Kidney (tissue), 14 donors: ENCODE results near the gene RNF212B. TPM values are rescaled to one million over a fixed set of nuclear protein-coding genes. Genes with fewer than 3 reads are reported as not detected.

Experiments
- DNase-seq, 5 donors: peaks; one replicate each; pipeline ENCODE4 v3.0.0-alpha.2; 2013 to 2020
- FAIRE-seq: peaks from 2 replicates; lab custom pipeline; 2012; peaks lifted over from hg19 to GRCh38; lab: Jason Lieb, UNC
- H3K27ac ChIP-seq, 2 donors: one replicate each; pipeline ENCODE4 v1.7.0; 2013; ENCODE audit warnings: low read depth in 2 of 2, low read length in 2 of 2, inconsistent platforms in 1 of 2
- H3K27me3 ChIP-seq: one replicate; pipeline ENCODE4 v1.7.1; 2013; ENCODE audit warnings: low read length, inconsistent platforms; ENCODE audit not compliant: control insufficient read depth, insufficient read depth
- H3K36me3 ChIP-seq, 3 donors: one replicate each; pipeline versions ENCODE4 v1.7.0 to v1.7.1; 2013; ENCODE audit warnings: low read length in 3 of 3, control low read depth in 1 of 3, inconsistent platforms in 1 of 3; ENCODE audit not compliant: insufficient read depth in 3 of 3, control insufficient read depth in 2 of 3
- H3K4me1 ChIP-seq, 3 donors: one replicate each; pipeline versions ENCODE4 v1.7.0 to v1.7.1; 2013; ENCODE audit warnings: low read length in 3 of 3, inconsistent platforms in 1 of 3, low read depth in 1 of 3; ENCODE audit not compliant: control insufficient read depth in 2 of 3, insufficient read depth in 2 of 3
- H3K4me3 ChIP-seq, 3 donors: one replicate each; pipeline versions ENCODE4 v1.7.0 to v1.8.1; 2013; ENCODE audit warnings: low read length in 3 of 3, control low read depth in 1 of 3, inconsistent platforms in 1 of 3
- H3K9ac ChIP-seq, 3 donors: one replicate each; pipeline versions ENCODE4 v1.7.0 to v1.7.1; 2013; ENCODE audit warnings: low read length in 3 of 3, control low read depth in 1 of 3, inconsistent platforms in 1 of 3
- H3K9me3 ChIP-seq, 3 donors: one replicate each; pipeline versions ENCODE4 v1.7.0 to v1.7.1; 2013; ENCODE audit warnings: low read length in 3 of 3, control low read depth in 1 of 3, inconsistent platforms in 1 of 3; ENCODE audit not compliant: control insufficient read depth in 2 of 3, insufficient read depth in 1 of 3
- intact Hi-C: fragments of 100-400 bp; cut with DNase I; formaldehyde crosslinking; loops from one replicate; pipeline ENCODE4 v1.11.1; 2022
- polyA plus RNA-seq: library from polyadenylated mRNA; stranded (reverse); fragments of 350-450 nt; fragmentation: Illumina TruSeq; extraction: RNeasy Lipid Tissue Mini Kit (QIAGEN cat#74804); gene quantifications from one replicate; pipeline ENCODE4 v1.2.3, GENCODE V29; 2014; ENCODE audit warnings: low read depth, low replicate concordance; ENCODE audit not compliant: insufficient read depth
- total RNA-seq: library from RNA; stranded (reverse); fragmentation: NEBNext Ultra II Directional; extraction: Animal tissue kit (Norgen Biotek cat#: 25700); gene quantifications from one replicate; pipeline ENCODE4 v1.2.1, GENCODE V29; 2021
- TF ChIP-seq, protein P1 (sequence below): IDR thresholded peaks from 3 replicates; pipeline ENCODE4 v1.5.1; 2012; ENCODE audit warnings: mild to moderate bottlenecking, moderate library complexity, borderline replicate concordance; ENCODE audit not compliant: insufficient read depth; ENCODE audit errors: extremely low read depth
- donor health status: control.
- donor health status: control.
- donor health status: control.
- donor health status: control.
- donor health status: control.
- donor health status: DM: yes; HTN: yes; CAD: no.
- donor health status: Normal renal cell carcinoma (clear cell type).

RNF212B gene
- total and polyA plus RNA-seq, 2 donors from 2014 or later = 2.8 TPM; not detected in 1

DNA sequence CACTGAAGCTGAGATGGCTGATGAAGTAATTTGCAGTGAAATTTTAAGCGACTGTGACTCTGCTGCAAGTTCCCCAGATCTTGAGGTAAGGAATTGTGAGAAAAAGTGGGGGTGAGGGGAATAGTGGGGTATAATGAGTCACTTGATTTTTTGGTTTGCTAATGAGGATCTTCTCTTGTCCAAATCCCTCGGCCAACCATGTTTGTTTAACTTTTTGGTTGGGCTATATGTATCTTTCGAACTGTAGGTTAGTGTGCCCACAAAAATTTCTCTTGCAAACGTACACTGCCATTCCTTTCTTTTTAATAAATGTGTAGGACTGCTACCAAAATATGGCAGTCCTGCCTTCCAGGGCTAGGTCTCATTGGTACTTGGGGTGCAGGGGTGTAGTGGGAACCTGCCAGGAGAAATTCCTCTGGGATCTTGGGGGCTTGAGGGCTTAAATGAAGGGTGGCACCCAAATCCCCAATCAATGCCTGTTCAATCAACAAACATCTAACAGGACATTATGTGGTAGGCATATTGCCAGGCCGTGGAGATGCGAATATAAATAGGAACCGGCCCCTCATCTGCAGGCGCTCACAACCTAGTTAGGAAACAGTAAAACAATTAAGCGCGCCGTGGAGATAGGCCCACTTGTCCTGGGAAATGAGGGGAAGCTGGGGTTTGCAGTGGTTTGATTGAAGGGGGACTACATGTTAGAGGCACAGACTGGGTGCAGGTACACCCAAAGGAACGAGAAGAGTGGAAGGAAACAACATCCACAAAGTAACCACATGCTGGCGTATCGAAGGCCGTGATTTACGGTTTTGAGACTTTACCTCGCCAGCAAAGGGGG lies 82.2 kb downstream of the RNF212B start:
- TF ChIP-seq, protein P1, sequence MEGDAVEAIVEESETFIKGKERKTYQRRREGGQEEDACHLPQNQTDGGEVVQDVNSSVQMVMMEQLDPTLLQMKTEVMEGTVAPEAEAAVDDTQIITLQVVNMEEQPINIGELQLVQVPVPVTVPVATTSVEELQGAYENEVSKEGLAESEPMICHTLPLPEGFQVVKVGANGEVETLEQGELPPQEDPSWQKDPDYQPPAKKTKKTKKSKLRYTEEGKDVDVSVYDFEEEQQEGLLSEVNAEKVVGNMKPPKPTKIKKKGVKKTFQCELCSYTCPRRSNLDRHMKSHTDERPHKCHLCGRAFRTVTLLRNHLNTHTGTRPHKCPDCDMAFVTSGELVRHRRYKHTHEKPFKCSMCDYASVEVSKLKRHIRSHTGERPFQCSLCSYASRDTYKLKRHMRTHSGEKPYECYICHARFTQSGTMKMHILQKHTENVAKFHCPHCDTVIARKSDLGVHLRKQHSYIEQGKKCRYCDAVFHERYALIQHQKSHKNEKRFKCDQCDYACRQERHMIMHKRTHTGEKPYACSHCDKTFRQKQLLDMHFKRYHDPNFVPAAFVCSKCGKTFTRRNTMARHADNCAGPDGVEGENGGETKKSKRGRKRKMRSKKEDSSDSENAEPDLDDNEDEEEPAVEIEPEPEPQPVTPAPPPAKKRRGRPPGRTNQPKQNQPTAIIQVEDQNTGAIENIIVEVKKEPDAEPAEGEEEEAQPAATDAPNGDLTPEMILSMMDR = no peak
- no peaks in the 10 kb centered on the region for H3K27me3 ChIP-seq
- intact Hi-C loops = no loop called here
- peak overlapping the region; percentile 92 to 98 for H3K27ac ChIP-seq
- H3K4me1 ChIP-seq = peaks cover 3 to 19% (median 16%) of the 10 kb centered on the region in 3 donors
- H3K36me3 ChIP-seq = peaks cover 9 to 24% (median 10%) of the 10 kb centered on the region in 3 donors
- peak overlapping the region; percentile 73 to 84 (median 77) for H3K4me3 ChIP-seq
- H3K9me3 ChIP-seq = no peaks in the 10 kb centered on the region
- FAIRE-seq (no peak), DNase-seq (no peak)
- peak overlapping the region in 2 of 3 donors; percentile 75 to 80 for H3K9ac ChIP-seq

DNA sequence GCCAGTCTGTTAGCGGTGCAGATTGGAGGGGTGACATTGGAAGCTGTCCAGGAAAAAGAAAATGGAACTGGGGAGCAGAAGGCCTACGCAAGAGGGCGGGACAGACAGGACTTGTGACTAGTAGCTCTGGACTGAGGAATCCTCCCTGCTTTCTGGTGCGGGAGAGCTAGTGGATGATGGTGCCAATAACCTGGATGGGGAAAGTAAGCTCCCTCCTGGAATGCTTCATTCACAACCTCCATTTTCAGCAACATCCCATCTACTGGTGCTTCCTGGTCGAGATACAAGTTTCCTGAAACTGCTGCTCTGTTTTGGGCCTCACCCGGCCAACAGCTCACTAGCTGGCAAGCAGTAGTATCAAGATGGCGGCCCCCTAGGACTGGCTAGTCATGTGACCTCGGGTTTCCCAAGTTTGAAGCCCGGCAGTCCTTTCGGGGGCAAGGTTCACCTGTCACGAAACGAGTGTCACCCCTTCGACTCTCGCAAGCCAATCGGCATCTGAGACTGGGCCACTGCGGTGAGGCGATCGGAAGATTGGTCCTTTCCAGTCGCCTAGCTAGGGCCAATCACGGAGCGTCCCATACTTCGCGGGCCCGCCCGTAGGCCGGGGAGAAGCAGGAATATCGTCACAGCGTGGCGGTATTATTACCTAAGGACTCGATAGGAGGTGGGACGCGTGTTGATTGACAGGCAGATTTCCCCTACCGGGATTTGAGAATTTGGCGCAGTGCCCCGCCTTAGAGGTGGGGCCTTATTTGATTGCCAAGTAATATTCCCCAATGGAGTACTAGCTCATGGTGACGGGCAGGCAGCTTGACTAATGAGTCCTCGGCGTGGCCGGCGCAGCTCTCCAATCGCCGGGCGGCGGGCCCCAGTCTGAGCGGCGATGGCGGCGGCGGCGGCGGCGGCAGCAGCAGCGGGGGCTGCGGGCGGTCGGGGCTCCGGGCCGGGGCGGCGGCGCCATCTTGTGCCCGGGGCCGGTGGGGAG lies 83.1 kb downstream of the RNF212B start, which contains the start of gene PABPN1:
Gene PABPN1 (plus strand): TSS at position 874 of the 988 bp plus-strand sequence. CDS start 13 bp downstream, at position 887.
- H3K4me3 ChIP-seq = peak within 1 kb of the TSS; percentile 89 to 100 (median 96)
- peak within 1 kb of the TSS; percentile 84 to 98 (median 95) for H3K9ac ChIP-seq
- H3K27ac ChIP-seq = peak within 1 kb of the TSS; percentile 92 to 98
- no peaks in the 10 kb centered on the region for H3K27me3 ChIP-seq
- H3K9me3 ChIP-seq = no peaks in the 10 kb centered on the region
- peak; percentile 99 to 100 (median 100) for DNase-seq
- peaks cover 3 to 19% (median 16%) of the 10 kb centered on the region in 3 donors for H3K4me1 ChIP-seq
- TF ChIP-seq, protein P1 = peak; percentile 3
- peak; percentile 98 for FAIRE-seq
- intact Hi-C loops = no loop called here
- H3K36me3 ChIP-seq = peaks cover 9 to 25% (median 10%) of the 10 kb centered on the region in 3 donors

DNA sequence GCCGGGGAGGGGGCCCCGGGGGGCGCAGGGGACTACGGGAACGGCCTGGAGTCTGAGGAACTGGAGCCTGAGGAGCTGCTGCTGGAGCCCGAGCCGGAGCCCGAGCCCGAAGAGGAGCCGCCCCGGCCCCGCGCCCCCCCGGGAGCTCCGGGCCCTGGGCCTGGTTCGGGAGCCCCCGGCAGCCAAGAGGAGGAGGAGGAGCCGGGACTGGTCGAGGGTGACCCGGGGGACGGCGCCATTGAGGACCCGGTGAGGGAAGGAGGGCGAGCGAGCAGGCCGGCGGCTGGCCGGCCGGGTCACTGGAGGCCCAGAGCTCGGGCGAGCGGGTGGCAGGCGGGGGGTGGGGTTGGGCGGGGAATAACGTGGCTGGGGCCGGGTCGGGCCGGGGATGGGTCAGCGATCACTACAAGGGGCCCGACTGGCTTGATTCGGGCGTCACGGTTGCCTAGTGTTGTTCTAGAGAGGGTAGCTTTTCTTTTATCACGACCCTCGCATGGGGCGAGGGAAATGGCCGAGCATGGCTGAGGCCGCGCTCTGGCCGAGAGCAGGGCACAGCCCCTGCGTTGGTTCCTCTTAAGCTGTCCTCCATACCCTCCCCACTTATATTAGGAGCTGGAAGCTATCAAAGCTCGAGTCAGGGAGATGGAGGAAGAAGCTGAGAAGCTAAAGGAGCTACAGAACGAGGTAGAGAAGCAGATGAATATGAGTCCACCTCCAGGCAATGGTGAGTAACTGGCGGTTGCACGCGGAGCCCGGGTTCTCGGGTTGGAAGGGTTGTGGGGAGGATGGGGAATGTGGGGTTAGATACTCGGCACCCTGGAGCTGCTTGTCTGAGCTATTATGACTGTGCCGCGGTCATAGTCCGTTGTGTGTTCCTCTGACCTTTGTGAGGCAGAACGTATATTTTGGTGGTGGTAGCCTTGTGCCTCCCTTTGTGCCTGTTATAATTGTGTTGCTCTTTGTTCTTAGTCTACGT lies 84.1 kb downstream of the RNF212B start:
- DNase-seq = peak; percentile 59 to 89 (median 60)
- Histone ChIP-seq H3K9me3 (no peaks in the 10 kb centered on the region), H3K27ac (peak overlapping the region; percentile 86 to 92), H3K4me1 (peaks cover 3 to 19% (median 16%) of the 10 kb centered on the region in 3 donors), H3K36me3 (peaks cover 9 to 25% (median 10%) of the 10 kb centered on the region in 3 donors), H3K4me3 (peak overlapping the region; percentile 89 to 100 (median 96)), H3K9ac (peak overlapping the region; percentile 84 to 98 (median 95)), H3K27me3 (no peaks in the 10 kb centered on the region)
- no peak for FAIRE-seq
- intact Hi-C loops = no loop called here
- TF ChIP-seq, protein P1 = no peak
